Measurements from ENCODE around the gene FMO2. TPM values are rescaled to one million over a fixed set of nuclear protein-coding genes. Genes with fewer than 3 reads are reported as not detected.

FMO2 gene
- total RNA-seq, 1 experiment from 2014 or later: not detected

- TF ChIP-seq CTCF (IDR thresholded peaks at IDR 0.05; ENCODE audit: insufficient read depth in 1 of 2, low read depth in 1 of 2, low read length in 1 of 2, severe bottlenecking in 1 of 2, unreplicated experiment in 1 of 2): no peak
- H3K4me1 Mint-ChIP-seq (ENCODE audit: low read depth, unreplicated experiment): peaks cover 6% of the 10 kb centered on the region
- no peak overlapping the region for H3K27ac Mint-ChIP-seq (ENCODE audit: unreplicated experiment)
- no peaks in the 10 kb centered on the region for H3K36me3 Mint-ChIP-seq (ENCODE audit: insufficient read depth, unreplicated experiment)
- no peak for DNase-seq
- H3K4me3 Mint-ChIP-seq (ENCODE audit: unreplicated experiment): no peak overlapping the region
- no peaks in the 10 kb centered on the region for H3K36me3 ChIP-seq (ENCODE audit: control insufficient read depth, insufficient read depth, low read length)
- no peaks in the 10 kb centered on the region for H3K4me1 ChIP-seq
- H3K27me3 Mint-ChIP-seq (ENCODE audit: insufficient read depth, unreplicated experiment): no peaks in the 10 kb centered on the region
- BruUV-seq (replicated peaks): no TSS peak
- ChIA-PET CTCF (no interaction called here), POLR2A (no interaction called here)
- intact Hi-C loops (cut with micrococcal nuclease; ENCODE audit: unreplicated experiment): no loop called here
- no peaks in the 10 kb centered on the region for H3K9me3 ChIP-seq
- H3K4me3 ChIP-seq (ENCODE audit: low read depth, low read length): no peak overlapping the region
- no peaks in the 10 kb centered on the region for H3K27me3 ChIP-seq (replicated peaks; ENCODE audit: control insufficient read depth, insufficient read depth, low read length)
- H3K9me3 Mint-ChIP-seq (ENCODE audit: unreplicated experiment): no peaks in the 10 kb centered on the region
Observed at GRCh38 chr1:171139890-171140289, 45.2 kb upstream of the FMO2 start.

GRCh38 chr1:171140401-171140800 is 44.7 kb upstream of the FMO2 start:
- POLR2A ChIA-PET: no interaction called here
- H3K27me3 ChIP-seq (replicated peaks; ENCODE audit: control insufficient read depth, insufficient read depth, low read length): no peaks in the 10 kb centered on the region
- no TSS peak for BruUV-seq (replicated peaks)
- Mint-ChIP-seq H3K36me3 (ENCODE audit: insufficient read depth, unreplicated experiment) (no peaks in the 10 kb centered on the region), H3K9me3 (ENCODE audit: unreplicated experiment) (no peaks in the 10 kb centered on the region), H3K4me1 (ENCODE audit: low read depth, unreplicated experiment) (peaks cover 6% of the 10 kb centered on the region), H3K4me3 (ENCODE audit: unreplicated experiment) (no peak overlapping the region), H3K27me3 (ENCODE audit: insufficient read depth, unreplicated experiment) (no peaks in the 10 kb centered on the region), H3K27ac (ENCODE audit: unreplicated experiment) (no peak overlapping the region)
- TF ChIP-seq CTCF (IDR thresholded peaks at IDR 0.05; ENCODE audit: insufficient read depth in 1 of 2, low read depth in 1 of 2, low read length in 1 of 2, severe bottlenecking in 1 of 2, unreplicated experiment in 1 of 2): no peak
- intact Hi-C loops (cut with micrococcal nuclease; ENCODE audit: unreplicated experiment): no loop called here
- CTCF ChIA-PET: no interaction called here
- DNase-seq: no peak
- no peak overlapping the region for H3K4me3 ChIP-seq (ENCODE audit: low read depth, low read length)
- no peaks in the 10 kb centered on the region for H3K36me3 ChIP-seq (ENCODE audit: control insufficient read depth, insufficient read depth, low read length)
- no peaks in the 10 kb centered on the region for H3K9me3 ChIP-seq
- H3K4me1 ChIP-seq: no peaks in the 10 kb centered on the region

- H3K4me1 ChIP-seq: no peaks in the 10 kb centered on the region
- no peak overlapping the region for H3K4me3 ChIP-seq (ENCODE audit: low read depth, low read length)
- H3K27me3 Mint-ChIP-seq (ENCODE audit: insufficient read depth, unreplicated experiment): no peaks in the 10 kb centered on the region
- no peak for TF ChIP-seq CTCF (IDR thresholded peaks at IDR 0.05; ENCODE audit: insufficient read depth in 1 of 2, low read depth in 1 of 2, low read length in 1 of 2, severe bottlenecking in 1 of 2, unreplicated experiment in 1 of 2)
- no peaks in the 10 kb centered on the region for H3K27me3 ChIP-seq (replicated peaks; ENCODE audit: control insufficient read depth, insufficient read depth, low read length)
- no peaks in the 10 kb centered on the region for H3K9me3 Mint-ChIP-seq (ENCODE audit: unreplicated experiment)
- H3K36me3 Mint-ChIP-seq (ENCODE audit: insufficient read depth, unreplicated experiment): no peaks in the 10 kb centered on the region
- peaks cover 6% of the 10 kb centered on the region for H3K4me1 Mint-ChIP-seq (ENCODE audit: low read depth, unreplicated experiment)
- no peaks in the 10 kb centered on the region for H3K36me3 ChIP-seq (ENCODE audit: control insufficient read depth, insufficient read depth, low read length)
- CTCF ChIA-PET: no interaction called here
- no peak overlapping the region for H3K4me3 Mint-ChIP-seq (ENCODE audit: unreplicated experiment)
- POLR2A ChIA-PET: no interaction called here
- H3K9me3 ChIP-seq: no peaks in the 10 kb centered on the region
- intact Hi-C loops (cut with micrococcal nuclease; ENCODE audit: unreplicated experiment): no loop called here
- DNase-seq: no peak
- H3K27ac Mint-ChIP-seq (ENCODE audit: unreplicated experiment): no peak overlapping the region
- no TSS peak for BruUV-seq (replicated peaks)
Observed at GRCh38 chr1:171140956-171141687, 44.0 kb upstream of the FMO2 start.
